K562 (cell line): Measurements from ENCODE around the gene TXNRD2. TPM values are rescaled to one million over a fixed set of nuclear protein-coding genes. Genes with fewer than 3 reads are reported as not detected.

Source experiments
- ATAC-seq: fragments of 200-7000 bp; cut with Tn5 transposase; 3 replicates; pipeline ENCODE4 v1.9.1; 2020; ENCODE audit warnings: moderate library complexity
- BruUV-seq: library from RNA; stranded (reverse); fragments of 400-500 nt; replicated peaks from 2 replicates; lab custom pipeline; 2021; lab: Mats Ljungman, UMichigan
- CTCF ChIA-PET: fragments of 300-600 bp; formaldehyde crosslinking; extraction: SDS; loops from one replicate; lab custom pipeline; 2021; ENCODE audit warnings: low intra/inter-chr PET ratio; lab: Yijun Ruan, JAX
- POLR2A ChIA-PET: fragments of 300-600, 350-650 bp; sonication (Branson Sonifier 250); formaldehyde crosslinking; extraction: SDS; loops from one replicate; lab custom pipeline; 2021; ENCODE audit warnings: antibody characterized with exemption, inconsistent platforms; lab: Yijun Ruan, JAX
- DNase-seq, 4 experiments: peaks; one replicate each; pipeline versions ENCODE4 v3.0.0 to v3.0.0-alpha.2; 2011 to 2018; ENCODE audit warnings: low spot score in 3 of 4, mixed read lengths in 3 of 4; ENCODE audit errors: extremely low read depth in 1 of 4
- FAIRE-seq: peaks from 2 replicates; lab custom pipeline; 2011; peaks lifted over from hg19 to GRCh38; lab: Jason Lieb, UNC
- H2AFZ ChIP-seq: 2 replicates; pipeline ENCODE4 v1.6.0; 2011; ENCODE audit warnings: low read depth, low read length, control low read depth, inconsistent platforms
- H3K27ac ChIP-seq: fragments of 200-600 bp; 3 replicates; pipeline ENCODE4 v1.8.0; 2011; ENCODE audit warnings: low read depth, mild to moderate bottlenecking, control low read depth, inconsistent platforms, low read length, moderate library complexity, mixed read lengths; ENCODE audit errors: extremely low read depth
- H3K27me3 ChIP-seq, 2 experiments: fragments of 300-600 bp in 1 of 2; 2 replicates in 1 of 2; 3 replicates in 1 of 2; pipeline versions ENCODE4 v1.6.0 to v1.8.0; 2011; ENCODE audit warnings: inconsistent platforms in 2 of 2, low read length in 2 of 2, mild to moderate bottlenecking in 1 of 2, mixed read lengths in 1 of 2, moderate library complexity in 1 of 2; ENCODE audit not compliant: control insufficient read depth in 2 of 2, insufficient read depth in 2 of 2
- H3K36me3 ChIP-seq: fragments of 300-600 bp; 3 replicates; pipeline ENCODE4 v1.8.0; 2011; ENCODE audit warnings: mild to moderate bottlenecking, low read length, inconsistent platforms; ENCODE audit not compliant: control insufficient read depth, insufficient read depth
- H3K4me1 ChIP-seq, 2 experiments: fragments of 200-600 bp in 1 of 2; replicated peaks in 1 of 2; 2 replicates in 1 of 2; 3 replicates in 1 of 2; pipeline versions ENCODE4 v1.5.1 to v1.8.0; 2011; ENCODE audit warnings: inconsistent platforms in 2 of 2, low read length in 2 of 2, mild to moderate bottlenecking in 1 of 2, mixed read lengths in 1 of 2, moderate library complexity in 1 of 2; ENCODE audit not compliant: control insufficient read depth in 2 of 2, insufficient read depth in 2 of 2
- H3K4me2 ChIP-seq: 2 replicates; pipeline ENCODE4 v1.6.1; 2011; ENCODE audit warnings: low read length, control low read depth, inconsistent platforms, mixed read lengths; ENCODE audit not compliant: insufficient read depth
- H3K4me3 ChIP-seq: fragments of 200-600 bp; sonication (generic), shearing (Covaris generic); 2 replicates; pipeline ENCODE4 v1.5.1; 2016; ENCODE audit warnings: control low read depth, inconsistent platforms
- H3K79me2 ChIP-seq: fragments of 200-600 bp; 3 replicates; pipeline ENCODE4 v1.8.0; 2011; ENCODE audit warnings: low read length, inconsistent platforms; ENCODE audit not compliant: control insufficient read depth, insufficient read depth
- H3K9ac ChIP-seq, 2 experiments: 2 replicates each; pipeline versions ENCODE4 v1.6.0 to v1.6.1; 2011; ENCODE audit warnings: low read depth in 2 of 2, low read length in 2 of 2, control low read depth in 1 of 2, inconsistent platforms in 1 of 2, mild to moderate bottlenecking in 1 of 2, mixed read lengths in 1 of 2; ENCODE audit not compliant: insufficient read depth in 1 of 2
- H3K9me1 ChIP-seq: one replicate; pipeline ENCODE4 v1.6.0; 2011; ENCODE audit warnings: inconsistent platforms, mild to moderate bottlenecking, low read length, moderate library complexity; ENCODE audit not compliant: control insufficient read depth, insufficient read depth
- H3K9me3 ChIP-seq: replicated peaks from 2 replicates; pipeline ENCODE4 v1.5.1; 2011; ENCODE audit warnings: low read depth, low read length, inconsistent platforms; ENCODE audit not compliant: control insufficient read depth, insufficient read depth
- H4K20me1 ChIP-seq: replicated peaks from 2 replicates; pipeline ENCODE4 v1.6.1; 2011; ENCODE audit warnings: low read length, inconsistent platforms, mixed read lengths; ENCODE audit not compliant: control insufficient read depth, insufficient read depth
- CHD1 ChIP-seq: fragments of 200-600 bp; sonication (generic); IDR thresholded peaks from one replicate; pipeline ENCODE4 v1.6.1; 2012; ENCODE audit warnings: mild to moderate bottlenecking, moderate library complexity, low read length, inconsistent platforms
- FIP1L1 ChIP-seq: fragments of 200-400 bp; formaldehyde crosslinking; IDR thresholded peaks from 2 replicates; pipeline ENCODE4 v1.6.1; 2018; ENCODE audit warnings: mild to moderate bottlenecking, low read depth, low read length; ENCODE audit not compliant: poor library complexity, severe bottlenecking
- HMGN3 ChIP-seq: IDR thresholded peaks from 2 replicates; pipeline ENCODE4 v1.6.1; 2011; ENCODE audit warnings: borderline replicate concordance, low read depth, mild to moderate bottlenecking, mixed read lengths, low read length; ENCODE audit not compliant: insufficient read length; ENCODE audit errors: extremely low read depth
- JUN ChIP-seq, 2 experiments: sonication (generic) in 1 of 2; formaldehyde crosslinking in 1 of 2; IDR thresholded peaks; 2 replicates each; pipeline versions ENCODE4 v1.6.1 to v1.8.0; 2012 to 2022; ENCODE audit warnings: borderline replicate concordance in 2 of 2, mild to moderate bottlenecking in 2 of 2, improper control_type of control experiment in 1 of 2, low read depth in 1 of 2, low read length in 1 of 2, missing genetic modification reagents in 1 of 2
- OTX1 ChIP-seq: fragments of 450-650 bp; formaldehyde crosslinking; IDR thresholded peaks from 2 replicates; pipeline ENCODE4 v1.4.0; 2022; ENCODE audit warnings: mild to moderate bottlenecking
- POLR2G ChIP-seq: fragments of 200-400 bp; formaldehyde crosslinking; IDR thresholded peaks from 2 replicates; pipeline ENCODE4 v1.6.1; 2017; ENCODE audit warnings: low read depth, mild to moderate bottlenecking, antibody characterized with exemption, low read length, moderate library complexity
- RBFOX2 ChIP-seq: fragments of 200-400 bp; formaldehyde crosslinking; IDR thresholded peaks from 2 replicates; pipeline ENCODE4 v1.6.1; 2017; ENCODE audit warnings: low read depth, mild to moderate bottlenecking, low read length, moderate library complexity
- RUNX1 ChIP-seq: sonication (generic); IDR thresholded peaks from 2 replicates; pipeline ENCODE4 v1.6.1; 2016; ENCODE audit warnings: antibody characterized with exemption, low read depth
- SRSF1 ChIP-seq: fragments of 200-400 bp; formaldehyde crosslinking; IDR thresholded peaks from 2 replicates; pipeline ENCODE4 v1.6.1; 2017; ENCODE audit warnings: mild to moderate bottlenecking, low read depth, low read length, moderate library complexity
- TFAP4 ChIP-seq: sonication (generic); formaldehyde crosslinking; IDR thresholded peaks from 2 replicates; pipeline ENCODE4 v1.8.0; 2022; ENCODE audit warnings: missing genetic modification reagents, mild to moderate bottlenecking, moderate library complexity, borderline replicate concordance
- WHSC1 ChIP-seq: IDR thresholded peaks from one replicate; pipeline ENCODE4 v1.6.1; 2012; ENCODE audit warnings: low read length, control low read depth, inconsistent platforms
- ZNF184 ChIP-seq: sonication (generic); formaldehyde crosslinking; IDR thresholded peaks from 2 replicates; pipeline ENCODE4 v1.5.0; 2020; ENCODE audit warnings: missing genetic modification reagents
- ZNF77 ChIP-seq: fragments of 250-450 bp; sonication (Bioruptor Pico); IDR thresholded peaks from 2 replicates; pipeline ENCODE4 v1.5.0; 2020
- WGBS: fragments of 100-300 bp; shearing (Covaris generic); methylation state at CpG from one replicate; pipeline ENCODE4 v1.1.6; 2016; ENCODE audit warnings: low coverage, mixed read lengths; ENCODE audit not compliant: insufficient coverage; ENCODE audit errors: missing lambda C conversion rate; 5-methylcytosine and 5-hydroxymethylcytosine counted together
- in situ Hi-C: fragments of 300-500 bp; cut with MboI; formaldehyde crosslinking; loops from 4 replicates; pipeline ENCODE4 v1.15.0; 2018; ENCODE audit warnings: inconsistent platforms, mixed read lengths
- intact Hi-C: fragments of 100-400 bp; cut with micrococcal nuclease; formaldehyde crosslinking; loops from 2 replicates; pipeline ENCODE4 v1.14.2; 2022
- polyA plus RNA-seq, 8 experiments: library from polyadenylated mRNA; depleted of rRNA in 4 of 8; stranded (reverse) in 5 of 8; unstranded in 3 of 8; fragments of >200 nt; fragmentation: Nextera tagmentation in 2 of 8; fragmentation: Illumina TruSeq in 1 of 8; extraction: Ambion mirVana in 2 of 8; extraction: Trizol in 1 of 8; gene quantifications; 2 replicates each; pipeline versions ENCODE4 v1.2.1 to v1.2.3, GENCODE V29; 2011 to 2014; ENCODE audit warnings: inconsistent platforms in 1 of 8, missing spikeins in 1 of 8
- total RNA-seq, 7 experiments: library from RNA; depleted of rRNA in 6 of 7; stranded (reverse); fragments of >200 nt in 6 of 7; fragmentation: Illumina TruSeq in 2 of 7; extraction: Trizol in 2 of 7; gene quantifications; 2 replicates each; pipeline versions ENCODE4 v1.2.1 to v1.2.3, GENCODE V29; 2011 to 2021; ENCODE audit warnings: low replicate concordance in 1 of 7
- TF ChIP-seq, protein P1 (sequence below): sonication (generic); formaldehyde crosslinking; IDR thresholded peaks from 2 replicates; pipeline ENCODE4 v1.8.0; 2023; ENCODE audit warnings: missing genetic modification reagents, mild to moderate bottlenecking, borderline replicate concordance

TXNRD2 gene
- total and polyA plus RNA-seq, 9 of the 15 experiments (the other 6 are each of a cell fraction or from before 2014, with no cell fraction given), result 3.3 to 80.2 (median 49.4) TPM

DNA sequence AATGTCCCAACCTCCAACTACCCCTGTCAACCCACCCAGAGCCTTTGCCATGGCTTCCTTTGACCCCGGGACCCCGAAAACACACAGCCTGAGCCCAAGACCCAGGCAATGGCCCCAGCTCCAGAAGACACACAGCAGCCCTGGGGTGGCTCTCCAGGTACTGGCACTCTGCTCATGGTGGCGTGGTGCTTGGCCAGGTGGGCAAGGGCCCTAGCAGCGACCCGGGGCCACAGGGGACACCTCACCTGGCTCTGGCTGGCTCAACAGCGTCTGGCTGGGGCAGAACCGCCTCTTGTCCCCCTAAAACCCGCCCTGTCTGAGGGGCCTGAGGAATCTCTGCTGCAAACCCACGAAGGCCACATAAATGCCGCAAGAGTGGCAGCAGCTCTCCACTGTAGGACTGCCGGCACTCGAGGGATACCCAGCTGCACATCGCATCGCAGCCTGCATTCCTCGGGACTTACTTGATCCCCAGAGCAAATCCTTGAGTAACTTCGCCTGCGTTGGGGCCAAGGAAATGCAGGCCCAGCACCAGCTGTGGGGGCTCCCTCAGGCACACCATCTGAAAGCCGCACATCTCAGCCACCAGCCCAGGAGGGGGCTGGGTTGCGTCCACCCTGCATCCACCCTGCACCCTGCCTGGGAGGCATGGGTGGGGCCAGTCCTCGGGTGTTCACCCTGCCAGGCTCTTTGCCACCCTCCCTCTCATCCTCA lies 63.8 kb downstream of the TXNRD2 start:
- ATAC-seq (no peak), DNase-seq (no peak), FAIRE-seq (no peak)
- peaks cover 12 to 88% of the 10 kb centered on the region in 2 experiments for H3K4me1 ChIP-seq
- no peak overlapping the region for H3K4me2 ChIP-seq
- POLR2A ChIA-PET, result interaction anchor here (0.6 to 4.4 kb wide), 6 partner anchors 10 to 32 kb away, joined by 3 to 26 read pairs (median 3); no protein-coding TSS in a partner anchor
- H3K4me3 ChIP-seq, result no peak overlapping the region
- peaks cover 36% of the 10 kb centered on the region for H4K20me1 ChIP-seq
- H3K27ac ChIP-seq, result no peak overlapping the region
- intact Hi-C loops, result no loop called here
- CTCF ChIA-PET, result no interaction called here
- in situ Hi-C loops, result no loop called here
- H3K9me3 ChIP-seq, result no peaks in the 10 kb centered on the region
- BruUV-seq, result no TSS peak
- no peaks in the 10 kb centered on the region for H3K9me1 ChIP-seq
- no peaks in the 10 kb centered on the region for H3K36me3 ChIP-seq
- WGBS, result 56% methylated on average over 20 of the region's 20 CpGs
- peaks cover 0 to 9% of the 10 kb centered on the region in 2 experiments; a peak in 1 of 5 replicates for H3K27me3 ChIP-seq
- H2AFZ ChIP-seq, result no peak overlapping the region
- H3K79me2 ChIP-seq, result no peaks in the 10 kb centered on the region
- H3K9ac ChIP-seq, result peak overlapping the region in 1 of 2 experiments; percentile 70; a peak in 2 of 4 replicates
- TF ChIP-seq HMGN3 (peak; percentile 11), RUNX1 (0 out of 2 replicates have a peak, but pooled peaks have one; percentile 17), FIP1L1 (peak; percentile 5), ZNF77 (0 out of 2 replicates have a peak, but pooled peaks have one; percentile 49), ZNF184 (CRISPR knock-in tag) (0 out of 2 replicates have a peak, but pooled peaks have one; percentile 4), RBFOX2 (peak; percentile 15; the same call in 1 of the 2 replicates), TFAP4 (no peak), OTX1 (CRISPR knock-in tag) (0 out of 2 replicates have a peak, but pooled peaks have one; percentile 2), POLR2G (peak; percentile 67), CHD1 (peak; percentile 21), JUN (IDR thresholded peaks at IDR 0.05; ENCODE audit: borderline replicate concordance, low read depth, low read length) (0 out of 2 replicates have a peak, but pooled peaks have one; percentile 5), JUN (CRISPR knock-in tag; IDR thresholded peaks at IDR 0.05; ENCODE audit: borderline replicate concordance) (no peak), WHSC1 (no peak), SRSF1 (no peak)
- TF ChIP-seq, protein P1, sequence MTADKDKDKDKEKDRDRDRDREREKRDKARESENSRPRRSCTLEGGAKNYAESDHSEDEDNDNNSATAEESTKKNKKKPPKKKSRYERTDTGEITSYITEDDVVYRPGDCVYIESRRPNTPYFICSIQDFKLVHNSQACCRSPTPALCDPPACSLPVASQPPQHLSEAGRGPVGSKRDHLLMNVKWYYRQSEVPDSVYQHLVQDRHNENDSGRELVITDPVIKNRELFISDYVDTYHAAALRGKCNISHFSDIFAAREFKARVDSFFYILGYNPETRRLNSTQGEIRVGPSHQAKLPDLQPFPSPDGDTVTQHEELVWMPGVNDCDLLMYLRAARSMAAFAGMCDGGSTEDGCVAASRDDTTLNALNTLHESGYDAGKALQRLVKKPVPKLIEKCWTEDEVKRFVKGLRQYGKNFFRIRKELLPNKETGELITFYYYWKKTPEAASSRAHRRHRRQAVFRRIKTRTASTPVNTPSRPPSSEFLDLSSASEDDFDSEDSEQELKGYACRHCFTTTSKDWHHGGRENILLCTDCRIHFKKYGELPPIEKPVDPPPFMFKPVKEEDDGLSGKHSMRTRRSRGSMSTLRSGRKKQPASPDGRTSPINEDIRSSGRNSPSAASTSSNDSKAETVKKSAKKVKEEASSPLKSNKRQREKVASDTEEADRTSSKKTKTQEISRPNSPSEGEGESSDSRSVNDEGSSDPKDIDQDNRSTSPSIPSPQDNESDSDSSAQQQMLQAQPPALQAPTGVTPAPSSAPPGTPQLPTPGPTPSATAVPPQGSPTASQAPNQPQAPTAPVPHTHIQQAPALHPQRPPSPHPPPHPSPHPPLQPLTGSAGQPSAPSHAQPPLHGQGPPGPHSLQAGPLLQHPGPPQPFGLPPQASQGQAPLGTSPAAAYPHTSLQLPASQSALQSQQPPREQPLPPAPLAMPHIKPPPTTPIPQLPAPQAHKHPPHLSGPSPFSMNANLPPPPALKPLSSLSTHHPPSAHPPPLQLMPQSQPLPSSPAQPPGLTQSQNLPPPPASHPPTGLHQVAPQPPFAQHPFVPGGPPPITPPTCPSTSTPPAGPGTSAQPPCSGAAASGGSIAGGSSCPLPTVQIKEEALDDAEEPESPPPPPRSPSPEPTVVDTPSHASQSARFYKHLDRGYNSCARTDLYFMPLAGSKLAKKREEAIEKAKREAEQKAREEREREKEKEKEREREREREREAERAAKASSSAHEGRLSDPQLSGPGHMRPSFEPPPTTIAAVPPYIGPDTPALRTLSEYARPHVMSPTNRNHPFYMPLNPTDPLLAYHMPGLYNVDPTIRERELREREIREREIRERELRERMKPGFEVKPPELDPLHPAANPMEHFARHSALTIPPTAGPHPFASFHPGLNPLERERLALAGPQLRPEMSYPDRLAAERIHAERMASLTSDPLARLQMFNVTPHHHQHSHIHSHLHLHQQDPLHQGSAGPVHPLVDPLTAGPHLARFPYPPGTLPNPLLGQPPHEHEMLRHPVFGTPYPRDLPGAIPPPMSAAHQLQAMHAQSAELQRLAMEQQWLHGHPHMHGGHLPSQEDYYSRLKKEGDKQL (CRISPR knock-in tag), result no peak
